Peyer's patch (tissue), 4 donors: Measurements from ENCODE around the gene PRKACB.
"Not testable (repeated sequence)": the region's sequence is repeated elsewhere in the genome, so short reads cannot be mapped to it uniquely, and the experiment has no call there.

Experiments used
- POLR2A ChIP-seq, 2 donors: fragments of 450-650 bp; IDR thresholded peaks; one replicate each; pipeline ENCODE4 v1.5.1; 2017; ENCODE audit warnings: antibody characterized with exemption in 2 of 2, mild to moderate bottlenecking in 2 of 2, moderate library complexity in 2 of 2
- TF ChIP-seq, protein P1 (sequence below), 6 experiments: fragments of 450-650 bp in 4 of 6; fragments of 200-600 bp in 2 of 6; sonication (generic) in 1 of 6; IDR thresholded peaks; one replicate each; pipeline ENCODE4 v1.5.1; 2017 to 2019; ENCODE audit warnings: antibody characterized with exemption in 6 of 6, mild to moderate bottlenecking in 3 of 6, moderate library complexity in 1 of 6

DNA sequence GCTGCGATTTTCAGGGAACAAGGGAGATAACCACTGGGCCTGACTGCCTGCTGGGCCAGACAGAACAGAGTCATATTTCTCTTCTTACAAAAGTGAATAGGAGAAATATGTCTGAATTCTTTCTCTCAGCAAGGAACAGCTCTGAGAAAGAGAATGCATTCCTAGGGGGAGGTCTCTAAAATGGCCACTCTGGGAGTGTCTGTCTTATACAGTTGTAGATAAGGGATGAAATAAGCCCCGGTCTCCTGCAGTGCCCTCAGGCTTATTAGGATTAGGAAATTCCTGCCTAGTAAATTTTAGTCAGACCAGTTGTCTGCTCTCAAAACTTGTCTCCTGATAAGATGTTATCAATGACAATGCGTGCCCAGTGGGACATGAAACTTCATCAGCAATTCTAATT lies 143.3 kb downstream of the PRKACB start:
- TF ChIP-seq, protein P1, sequence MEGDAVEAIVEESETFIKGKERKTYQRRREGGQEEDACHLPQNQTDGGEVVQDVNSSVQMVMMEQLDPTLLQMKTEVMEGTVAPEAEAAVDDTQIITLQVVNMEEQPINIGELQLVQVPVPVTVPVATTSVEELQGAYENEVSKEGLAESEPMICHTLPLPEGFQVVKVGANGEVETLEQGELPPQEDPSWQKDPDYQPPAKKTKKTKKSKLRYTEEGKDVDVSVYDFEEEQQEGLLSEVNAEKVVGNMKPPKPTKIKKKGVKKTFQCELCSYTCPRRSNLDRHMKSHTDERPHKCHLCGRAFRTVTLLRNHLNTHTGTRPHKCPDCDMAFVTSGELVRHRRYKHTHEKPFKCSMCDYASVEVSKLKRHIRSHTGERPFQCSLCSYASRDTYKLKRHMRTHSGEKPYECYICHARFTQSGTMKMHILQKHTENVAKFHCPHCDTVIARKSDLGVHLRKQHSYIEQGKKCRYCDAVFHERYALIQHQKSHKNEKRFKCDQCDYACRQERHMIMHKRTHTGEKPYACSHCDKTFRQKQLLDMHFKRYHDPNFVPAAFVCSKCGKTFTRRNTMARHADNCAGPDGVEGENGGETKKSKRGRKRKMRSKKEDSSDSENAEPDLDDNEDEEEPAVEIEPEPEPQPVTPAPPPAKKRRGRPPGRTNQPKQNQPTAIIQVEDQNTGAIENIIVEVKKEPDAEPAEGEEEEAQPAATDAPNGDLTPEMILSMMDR (IDR thresholded peaks at IDR 0.05) = not testable (repeated sequence)
- TF ChIP-seq POLR2A (IDR thresholded peaks at IDR 0.05) = not testable (repeated sequence)
